Nephron (organoid): ENCODE results near the gene THRA.

ENCODE experiments used
- H3K27ac Mint-ChIP-seq, 3 experiments: 2 replicates each; pipeline ENCODE4 v1.8.0; 2020; ENCODE audit warnings: mixed read lengths in 3 of 3, mild to moderate bottlenecking in 2 of 3, moderate library complexity in 1 of 3
- H3K27me3 Mint-ChIP-seq: 2 replicates; pipeline ENCODE4 v1.8.0; 2021; ENCODE audit warnings: low read depth, mild to moderate bottlenecking, moderate library complexity, mixed read lengths
- H3K36me3 Mint-ChIP-seq: 2 replicates; pipeline ENCODE4 v1.8.0; 2020; ENCODE audit warnings: low read depth, mixed read lengths
- H3K4me1 Mint-ChIP-seq: 2 replicates; pipeline ENCODE4 v1.8.0; 2020; ENCODE audit warnings: mixed read lengths
- H3K4me3 Mint-ChIP-seq, 3 experiments: 2 replicates each; pipeline ENCODE4 v1.8.0; 2020; ENCODE audit warnings: mild to moderate bottlenecking in 3 of 3, mixed read lengths in 3 of 3, moderate library complexity in 2 of 3
- H3K9me3 Mint-ChIP-seq: 2 replicates; pipeline ENCODE4 v1.8.0; 2020; ENCODE audit warnings: mixed read lengths
- CTCF ChIP-seq, 3 experiments: fragments of 200-600 bp; sonication (generic); IDR thresholded peaks; one replicate each; pipeline ENCODE4 v1.5.0; 2021; ENCODE audit warnings: antibody characterized with exemption in 3 of 3; ENCODE audit not compliant: unreplicated experiment in 3 of 3

THRA gene

DNA sequence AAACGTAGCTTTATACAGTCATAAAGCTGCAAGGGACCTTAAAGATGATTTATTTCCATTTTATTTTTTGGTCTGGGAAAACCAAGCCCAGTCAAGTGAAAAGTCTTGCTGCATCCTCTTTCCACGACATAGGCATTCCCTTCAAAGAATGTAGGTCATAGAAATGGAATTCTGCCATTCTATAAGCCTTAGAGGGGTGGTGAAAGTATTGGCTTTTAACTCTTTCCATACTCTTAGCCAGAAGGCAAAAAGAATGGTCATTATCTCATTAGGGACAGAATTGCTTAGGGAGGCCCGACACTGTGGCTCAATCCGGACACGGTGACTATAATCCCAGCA, 51.1 kb downstream of the THRA start:
- peaks cover 4% of the 10 kb centered on the region for H3K36me3 Mint-ChIP-seq
- H3K9me3 Mint-ChIP-seq: no peaks in the 10 kb centered on the region
- peak overlapping the region; percentile 95 to 96 (median 95) for H3K27ac Mint-ChIP-seq
- H3K4me3 Mint-ChIP-seq: peak overlapping the region; percentile 75 to 77 (median 77)
- peaks cover 81% of the 10 kb centered on the region for H3K4me1 Mint-ChIP-seq
- H3K27me3 Mint-ChIP-seq: no peaks in the 10 kb centered on the region
- no peak for TF ChIP-seq CTCF (IDR thresholded peaks at IDR 0.05; ENCODE audit: unreplicated experiment in 3 of 3)

DNA sequence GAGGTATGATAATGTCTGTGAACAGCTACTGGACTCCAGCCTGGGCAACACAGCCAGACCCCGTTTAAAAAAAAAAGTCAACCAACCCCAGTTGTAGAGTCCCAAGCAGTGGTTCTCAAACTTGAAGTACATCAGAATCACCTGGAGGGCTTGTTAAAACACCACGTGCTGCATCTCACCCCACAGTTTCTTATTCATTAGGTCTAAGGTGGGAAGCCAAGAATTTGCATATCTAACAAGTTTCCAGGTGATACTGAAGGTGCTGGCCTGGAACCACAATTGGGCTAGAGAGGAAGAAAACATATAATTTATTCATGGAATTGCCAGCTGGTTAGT, 52.3 kb downstream of the THRA start:
- Mint-ChIP-seq H3K27me3 (no peaks in the 10 kb centered on the region), H3K4me3 (peak overlapping the region in 1 of 3 experiments; percentile 63), H3K36me3 (peaks cover 4% of the 10 kb centered on the region), H3K9me3 (no peaks in the 10 kb centered on the region), H3K27ac (peak overlapping the region; percentile 95 to 96 (median 95)), H3K4me1 (peaks cover 72% of the 10 kb centered on the region)
- no peak for TF ChIP-seq CTCF (IDR thresholded peaks at IDR 0.05; ENCODE audit: unreplicated experiment in 3 of 3)

DNA sequence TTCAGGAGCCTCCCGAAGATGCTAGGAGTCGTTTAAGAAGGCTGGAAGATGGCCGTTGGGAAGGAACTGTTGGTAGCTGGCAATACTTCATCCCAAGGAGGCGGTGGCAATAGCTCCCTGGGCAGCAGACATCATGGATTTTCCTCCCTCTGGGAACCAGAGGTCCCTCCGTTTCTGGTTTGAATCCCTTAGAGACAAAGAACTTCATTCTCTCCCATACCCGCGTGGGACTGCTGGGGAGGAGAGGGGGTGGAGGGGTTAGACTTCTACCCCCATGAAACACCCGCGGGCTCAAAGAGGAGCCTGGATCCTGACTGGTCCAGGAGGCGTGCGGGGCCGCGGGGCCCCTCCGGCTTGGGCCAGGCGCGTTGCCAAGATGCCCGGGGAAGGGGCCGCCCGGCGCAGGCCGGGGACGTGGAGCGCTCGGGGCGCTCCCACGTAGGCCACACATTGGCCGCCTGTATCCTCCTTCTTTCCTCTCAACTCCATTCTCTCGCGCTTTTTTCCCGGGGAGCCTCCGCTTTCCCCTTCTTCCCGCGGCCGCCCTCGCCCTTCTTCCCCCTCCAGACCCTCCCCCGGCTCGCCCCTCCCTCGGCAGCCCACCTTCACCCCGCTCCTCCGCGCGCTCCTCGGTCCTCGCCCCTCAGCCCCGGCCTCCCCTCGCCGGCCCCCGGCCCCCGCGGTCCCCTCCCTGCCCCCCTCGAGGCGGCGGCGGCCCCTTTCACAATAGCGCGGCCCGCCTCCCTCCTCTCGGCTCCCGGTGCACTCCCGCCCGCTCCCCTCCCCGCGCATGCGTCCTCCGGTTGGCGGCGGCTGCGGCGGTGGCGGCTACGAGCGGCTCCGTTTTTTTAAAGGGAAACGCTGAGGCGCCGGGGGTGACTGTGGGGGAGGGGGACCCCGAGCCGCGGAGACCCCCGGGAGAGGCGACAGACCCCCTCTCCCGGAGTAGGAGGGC, 58.7 kb downstream of the THRA start, which contains the start of gene MSL1:
Gene MSL1, plus strand, starts transcription at position 791 of the 955 bp plus-strand sequence. CDS start 642 bp downstream, outside the sequence.
- H3K4me3 Mint-ChIP-seq: peak within 1 kb of the TSS; percentile 94 to 99 (median 97)
- H3K27ac Mint-ChIP-seq: peak within 1 kb of the TSS; percentile 99 to 100 (median 100)
- peaks cover 28% of the 10 kb centered on the region for H3K4me1 Mint-ChIP-seq

DNA sequence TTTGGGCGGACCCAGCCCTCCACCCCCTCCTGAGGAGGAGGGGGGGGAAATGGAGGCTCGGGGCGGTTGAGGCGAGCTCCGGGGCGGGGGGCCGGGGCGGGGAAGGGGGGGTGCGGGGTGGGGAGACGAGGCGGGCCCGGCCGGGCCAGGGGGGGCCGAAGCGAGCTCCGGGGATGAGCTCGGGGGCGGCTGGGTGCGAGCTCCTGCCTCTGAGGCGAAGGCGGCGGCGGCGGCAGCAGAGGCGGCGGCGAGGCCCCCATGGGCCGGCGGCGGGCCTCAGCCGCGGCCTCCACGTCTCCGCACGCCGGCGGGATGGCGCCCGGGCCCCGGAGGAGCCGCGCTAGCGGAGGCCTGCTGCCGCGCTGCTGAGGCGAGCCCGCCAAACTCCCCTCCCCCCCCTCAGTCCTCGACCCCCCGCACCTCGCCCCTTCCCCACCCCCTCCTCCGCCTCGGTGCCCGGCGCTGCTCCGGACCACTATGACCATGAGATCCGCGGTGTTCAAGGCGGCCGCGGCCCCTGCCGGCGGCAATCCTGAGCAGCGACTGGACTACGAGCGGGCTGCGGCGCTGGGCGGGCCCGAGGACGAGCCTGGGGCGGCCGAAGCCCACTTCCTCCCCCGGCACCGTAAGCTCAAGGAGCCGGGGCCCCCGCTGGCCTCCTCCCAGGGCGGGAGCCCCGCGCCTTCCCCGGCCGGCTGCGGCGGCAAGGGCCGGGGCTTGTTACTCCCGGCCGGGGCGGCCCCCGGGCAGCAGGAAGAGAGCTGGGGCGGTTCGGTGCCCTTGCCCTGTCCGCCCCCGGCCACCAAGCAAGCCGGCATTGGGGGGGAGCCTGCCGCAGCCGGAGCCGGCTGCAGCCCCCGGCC, 59.6 kb downstream of the THRA start:
- no peaks in the 10 kb centered on the region for H3K27me3 Mint-ChIP-seq
- peak in 2 of 3 experiments; percentile 3 to 35 for TF ChIP-seq CTCF (IDR thresholded peaks at IDR 0.05; ENCODE audit: unreplicated experiment in 3 of 3)
- H3K36me3 Mint-ChIP-seq: peaks cover 25% of the 10 kb centered on the region
- no peaks in the 10 kb centered on the region for H3K9me3 Mint-ChIP-seq
- peak overlapping the region in 1 of 3 experiments; percentile 100 for H3K27ac Mint-ChIP-seq
- peaks cover 26% of the 10 kb centered on the region for H3K4me1 Mint-ChIP-seq
- H3K4me3 Mint-ChIP-seq: peak overlapping the region; percentile 54 to 94 (median 94)

More for the DNA sequence above, 58.7 kb downstream of the THRA start, which contains the start of gene MSL1:
- Mint-ChIP-seq H3K36me3 (peaks cover 17% of the 10 kb centered on the region), H3K27me3 (no peaks in the 10 kb centered on the region), H3K9me3 (no peaks in the 10 kb centered on the region)
- TF ChIP-seq CTCF (IDR thresholded peaks at IDR 0.05; ENCODE audit: unreplicated experiment in 3 of 3): no peak

DNA sequence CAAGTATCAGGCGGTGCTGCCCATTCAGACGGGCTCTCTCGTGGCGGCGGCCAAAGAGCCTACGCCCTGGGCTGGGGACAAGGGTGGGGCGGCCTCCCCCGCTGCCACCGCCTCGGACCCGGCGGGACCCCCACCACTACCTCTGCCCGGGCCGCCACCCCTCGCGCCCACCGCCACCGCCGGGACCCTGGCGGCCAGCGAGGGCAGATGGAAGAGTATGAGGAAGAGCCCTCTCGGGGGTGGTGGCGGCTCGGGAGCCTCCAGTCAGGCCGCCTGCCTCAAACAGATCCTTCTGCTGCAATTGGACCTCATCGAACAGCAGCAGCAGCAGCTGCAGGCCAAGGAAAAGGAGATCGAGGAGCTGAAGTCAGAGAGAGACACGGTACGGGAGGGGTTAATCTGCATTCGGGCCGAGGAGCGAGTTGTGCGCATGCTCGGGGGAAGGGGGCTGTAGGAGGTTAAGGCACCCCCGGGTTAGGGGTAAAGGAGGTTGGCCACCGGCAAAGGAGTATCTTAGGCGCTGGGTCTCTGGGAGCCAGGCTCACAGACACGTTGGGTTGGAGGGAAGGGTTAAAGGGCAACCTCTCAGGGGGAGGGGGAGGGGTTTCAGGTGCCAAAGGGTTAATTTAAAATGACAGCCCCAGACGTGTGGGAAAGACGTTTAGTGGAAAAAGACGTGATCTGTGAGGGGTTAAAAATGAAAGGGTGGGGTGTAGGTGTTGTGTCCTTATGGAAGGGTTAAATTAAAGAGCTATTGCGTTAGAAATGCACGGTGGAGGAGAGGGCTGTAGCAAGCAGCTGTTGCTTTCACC, 60.4 kb downstream of the THRA start:
- no peak for TF ChIP-seq CTCF (IDR thresholded peaks at IDR 0.05; ENCODE audit: unreplicated experiment in 3 of 3)
- no peaks in the 10 kb centered on the region for H3K9me3 Mint-ChIP-seq
- H3K27ac Mint-ChIP-seq: peak overlapping the region; percentile 86 to 93 (median 87)
- peaks cover 21% of the 10 kb centered on the region for H3K4me1 Mint-ChIP-seq
- H3K4me3 Mint-ChIP-seq: peak overlapping the region; percentile 89 to 96 (median 94)
- peaks cover 32% of the 10 kb centered on the region for H3K36me3 Mint-ChIP-seq
- H3K27me3 Mint-ChIP-seq: no peaks in the 10 kb centered on the region
